Lung microvascular endothelial cell (primary cell): ENCODE measurements around the gene SLC1A4. TPM values are rescaled to one million over a fixed set of nuclear protein-coding genes. Genes with fewer than 3 reads are reported as not detected.

Experiments
- DNase-seq, 2 donors: peaks; one replicate each; pipeline versions ENCODE4 v3.0.0 to v3.0.0-alpha.2; 2010; ENCODE audit warnings: low read depth in 2 of 2
- total RNA-seq: library from RNA; depleted of rRNA; stranded (reverse); fragments of >200 nt; gene quantifications from 2 replicates; pipeline ENCODE4 v1.2.1, GENCODE V29; 2014

The SLC1A4 gene
- total RNA-seq, 1 donor from 2014 or later = 11.7 TPM

- DNase-seq = no peak
These were observed 82.4 kb downstream of the SLC1A4 start for GRCh38 chr2:65071499-65072180.

- no peak for DNase-seq
These were observed 83.2 kb downstream of the SLC1A4 start for GRCh38 chr2:65072181-65072970.

Other genes starting within 250 kb of the SLC1A4 start
- gene CEP68, start 67.0 kb downstream of the SLC1A4 start, total RNA-seq = 30.8 and 32.3 TPM in 2 replicates
- gene RAB1A, start 140.7 kb downstream of the SLC1A4 start, total RNA-seq = 61.2 and 61.5 TPM in 2 replicates
- gene ACTR2, start 238.4 kb downstream of the SLC1A4 start, total RNA-seq = 81.7 and 86.5 TPM in 2 replicates